Measurements from ENCODE around the gene DLG2.

Gene DLG2

GRCh38 chr11:85572056-85572455 lies 55.1 kb downstream of the DLG2 start:
- no peak overlapping the region for H3K4me3 ChIP-seq (ENCODE audit: low read depth, low read length)

- H3K4me3 ChIP-seq (ENCODE audit: low read depth, low read length), result no peak overlapping the region
These were observed 57.6 kb downstream of the DLG2 start for GRCh38 chr11:85569525-85569924.

DNA sequence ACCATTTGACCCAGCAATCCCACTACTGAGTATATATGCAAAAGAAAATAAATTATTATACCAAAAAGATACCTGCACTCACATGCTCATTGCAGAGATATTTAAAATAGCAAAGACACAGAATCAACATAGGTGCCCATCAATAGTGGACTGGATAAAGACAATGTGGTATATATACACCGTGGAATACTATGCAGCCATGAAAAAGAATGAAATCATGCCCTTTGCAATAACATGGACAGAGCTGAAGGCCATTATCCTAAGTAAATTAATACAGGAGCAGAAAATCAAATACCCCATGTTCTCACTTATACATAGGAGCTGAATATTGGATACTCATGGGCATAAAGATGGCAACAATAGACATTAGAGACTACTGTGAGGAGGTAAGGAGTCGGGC lies 68.7 kb downstream of the DLG2 start:
- no peak overlapping the region for H3K4me3 ChIP-seq (ENCODE audit: low read depth, low read length)

GRCh38 chr11:85551881-85552280 lies 75.3 kb downstream of the DLG2 start:
- no peak overlapping the region for H3K4me3 ChIP-seq (ENCODE audit: low read depth, low read length)

DNA sequence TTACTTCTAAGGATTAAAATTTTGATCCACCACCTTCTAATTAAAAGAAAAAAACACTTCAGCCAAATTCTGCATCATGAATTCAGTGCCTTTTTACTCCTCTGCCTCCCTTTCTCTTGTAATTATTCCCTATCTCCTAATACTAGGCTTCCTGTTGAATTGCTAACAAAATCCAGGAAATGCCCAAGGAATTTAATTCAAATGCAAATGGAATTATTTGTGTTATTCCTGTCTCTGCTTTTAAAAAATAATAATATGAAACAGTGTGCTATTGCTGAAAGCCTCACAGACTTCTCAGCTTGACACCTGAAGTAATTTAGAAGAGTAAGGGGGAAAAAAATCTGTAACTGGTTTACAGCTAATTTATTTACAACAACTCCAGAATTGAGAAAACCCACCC lies 85.5 kb downstream of the DLG2 start:
- H3K4me3 ChIP-seq (ENCODE audit: low read depth, low read length), result no peak overlapping the region

GRCh38 chr11:85540635-85541205 lies 86.4 kb downstream of the DLG2 start:
- H3K4me3 ChIP-seq (ENCODE audit: low read depth, low read length), result no peak overlapping the region

DNA sequence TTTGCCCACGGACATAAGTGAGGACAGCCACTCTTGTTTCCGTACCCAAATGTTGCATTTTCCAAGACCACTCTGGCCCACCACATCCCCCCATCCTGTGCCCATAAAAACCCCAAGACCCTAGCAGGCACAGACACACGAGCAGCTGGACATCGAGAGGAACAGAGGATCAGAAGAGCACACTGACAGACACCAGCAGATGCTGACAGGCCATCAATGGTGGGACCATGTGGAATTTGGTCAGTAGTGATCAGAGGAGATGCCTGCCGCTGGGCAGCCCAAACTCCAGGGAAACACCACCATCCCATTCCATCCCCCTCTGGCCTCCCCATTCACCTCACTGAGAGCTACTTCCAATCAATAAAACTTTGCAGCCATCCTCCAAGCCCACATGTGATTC lies 87.0 kb downstream of the DLG2 start:
- no peak overlapping the region for H3K4me3 ChIP-seq (ENCODE audit: low read depth, low read length)

GRCh38 chr11:85539740-85540139 lies 87.4 kb downstream of the DLG2 start:
- H3K4me3 ChIP-seq (ENCODE audit: low read depth, low read length), result no peak overlapping the region

GRCh38 chr11:85539029-85539689 lies 88.0 kb downstream of the DLG2 start:
- no peak overlapping the region for H3K4me3 ChIP-seq (ENCODE audit: low read depth, low read length)

DNA sequence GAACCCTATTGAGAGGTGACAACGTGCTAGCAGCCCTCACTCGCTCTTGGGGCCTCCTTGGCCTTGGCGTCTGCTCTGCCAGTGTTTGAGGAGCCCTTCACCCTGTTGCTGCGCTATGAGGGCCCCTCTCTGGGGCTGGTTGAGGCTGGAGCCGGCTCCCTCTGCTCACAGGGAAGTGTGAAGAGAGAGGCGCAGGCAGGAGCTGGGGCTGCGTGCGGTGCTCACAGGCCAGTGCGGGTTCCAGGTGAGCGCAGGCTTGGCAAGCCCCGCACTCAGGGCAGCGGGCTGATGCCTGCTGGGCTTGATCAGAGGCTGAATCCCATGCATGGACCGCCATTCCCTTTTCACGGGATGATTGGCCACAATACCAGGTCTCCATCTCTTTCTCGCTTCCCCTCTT lies 90.7 kb downstream of the DLG2 start:
- H3K4me3 ChIP-seq (ENCODE audit: low read depth, low read length), result no peak overlapping the region

- no peak overlapping the region for H3K4me3 ChIP-seq (ENCODE audit: low read depth, low read length)
These were observed 92.3 kb downstream of the DLG2 start for GRCh38 chr11:85534806-85535205.

GRCh38 chr11:85531191-85531897 lies 95.8 kb downstream of the DLG2 start:
- H3K4me3 ChIP-seq (ENCODE audit: low read depth, low read length), result no peak overlapping the region

DNA sequence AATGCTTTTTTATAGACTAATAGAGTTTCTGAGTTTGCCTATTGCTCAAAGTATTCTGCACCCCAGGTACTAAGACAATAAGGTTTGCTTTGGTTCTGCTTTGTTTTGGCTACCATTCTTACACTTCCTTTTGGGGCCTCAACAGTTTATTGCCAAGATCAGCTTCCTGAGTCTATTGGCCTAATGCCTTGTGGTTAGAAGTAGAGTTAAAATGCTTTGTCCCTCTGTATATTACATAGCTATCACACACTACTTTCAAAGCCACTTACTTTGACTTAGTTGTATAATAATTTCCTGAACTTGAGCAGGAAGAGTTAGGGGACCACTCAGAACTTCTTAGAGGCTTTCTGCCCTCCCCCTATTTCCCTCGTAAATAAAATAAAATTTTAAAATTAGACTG lies 96.5 kb downstream of the DLG2 start:
- no peak overlapping the region for H3K4me3 ChIP-seq (ENCODE audit: low read depth, low read length)

DNA sequence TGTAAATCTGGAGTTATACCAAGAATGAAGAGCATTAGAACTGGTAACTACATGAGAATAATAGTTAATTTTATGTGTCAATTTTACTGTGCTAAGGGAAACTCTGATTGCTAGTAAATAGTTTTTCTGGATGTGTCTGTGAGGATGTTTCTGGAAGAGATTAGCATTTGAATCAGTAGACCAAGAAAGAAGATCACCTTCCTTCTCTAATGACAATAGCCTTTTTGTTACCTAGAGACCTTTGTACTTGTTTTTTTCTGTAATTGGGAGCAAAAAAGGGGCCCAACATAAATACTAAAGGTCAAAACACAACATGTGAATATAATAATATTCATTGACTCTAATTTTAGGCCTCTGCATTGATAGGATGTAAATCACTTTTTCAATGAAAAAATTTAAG lies 100.6 kb downstream of the DLG2 start:
- no peak overlapping the region for H3K4me3 ChIP-seq (ENCODE audit: low read depth, low read length)

GRCh38 chr11:85525686-85526085 lies 101.5 kb downstream of the DLG2 start:
- no peak overlapping the region for H3K4me3 ChIP-seq (ENCODE audit: low read depth, low read length)

DNA sequence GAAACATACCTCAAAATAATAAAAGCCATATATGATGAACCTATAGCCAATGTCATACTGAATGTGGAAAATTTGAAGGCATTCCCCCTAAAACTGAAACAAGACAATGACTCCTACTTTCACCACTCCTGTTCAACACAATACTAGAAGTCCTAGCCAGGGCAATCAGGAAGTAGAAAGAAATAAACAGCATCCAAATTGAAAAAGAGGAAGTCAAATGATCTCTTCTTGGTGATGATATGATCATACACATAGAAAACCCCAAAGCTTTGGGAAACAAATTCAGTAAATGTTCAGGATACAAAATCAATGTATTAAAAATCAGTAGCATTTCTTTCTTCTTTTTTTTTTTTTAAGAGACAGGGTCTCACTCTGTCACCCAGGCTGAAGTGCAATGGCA lies 109.9 kb downstream of the DLG2 start:
- no peak overlapping the region for H3K4me3 ChIP-seq (ENCODE audit: low read depth, low read length)

GRCh38 chr11:85495918-85496317 lies 131.2 kb downstream of the DLG2 start:
- H3K4me3 ChIP-seq (ENCODE audit: low read depth, low read length), result no peak overlapping the region

GRCh38 chr11:85494396-85494795 lies 132.7 kb downstream of the DLG2 start:
- H3K4me3 ChIP-seq (ENCODE audit: low read depth, low read length), result no peak overlapping the region

- H3K4me3 ChIP-seq (ENCODE audit: low read depth, low read length), result no peak overlapping the region
These were observed 141.2 kb downstream of the DLG2 start for GRCh38 chr11:85485902-85486301.

DNA sequence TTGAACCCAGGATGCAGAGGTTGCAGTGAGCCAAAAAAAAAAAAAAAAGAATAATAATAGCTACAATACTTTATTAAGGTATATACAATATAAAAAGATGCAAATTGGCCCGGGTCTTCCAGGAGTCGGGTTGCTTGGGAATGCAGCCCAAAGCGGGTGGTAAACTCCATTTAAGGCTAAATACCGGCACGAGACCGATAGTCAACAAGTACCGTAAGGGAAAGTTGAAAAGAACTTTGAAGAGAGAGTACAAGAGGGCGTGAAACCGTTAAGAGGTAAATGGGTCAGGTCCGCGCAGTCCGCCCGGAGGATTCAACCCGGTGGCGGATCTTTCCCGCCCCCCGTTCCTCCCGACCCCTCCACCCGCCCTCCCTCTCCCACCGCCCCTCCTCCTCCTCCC lies 143.3 kb downstream of the DLG2 start:
- H3K4me3 ChIP-seq (ENCODE audit: low read depth, low read length), result no peak overlapping the region

DNA sequence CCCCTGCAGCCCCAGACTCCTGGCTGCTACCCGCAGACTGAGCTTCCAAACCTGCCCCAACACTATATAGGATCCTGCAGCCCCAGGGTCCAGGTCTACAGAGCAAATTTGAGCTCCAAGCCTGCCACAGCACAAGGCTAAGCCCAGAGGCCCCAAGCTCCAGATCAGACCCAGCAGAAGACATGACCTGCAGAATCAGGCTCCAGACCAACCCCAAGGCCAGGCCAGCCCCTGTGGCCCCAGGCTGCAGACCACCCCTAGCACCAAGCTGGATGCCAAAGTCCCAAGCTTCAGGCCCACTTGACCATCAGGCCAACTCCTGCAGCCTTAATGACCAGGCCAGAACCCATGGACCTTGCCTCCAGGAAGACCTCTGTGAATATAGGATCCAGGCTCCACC lies 145.3 kb downstream of the DLG2 start:
- no peak overlapping the region for H3K4me3 ChIP-seq (ENCODE audit: low read depth, low read length)
